OCI-LY1 (cell line): ENCODE results near the gene RALGDS.

Experiments
- H2AFZ ChIP-seq: fragments of 200-600 bp; sonication (generic), shearing (Covaris generic); 2 replicates; pipeline ENCODE4 v1.6.0; 2014; ENCODE audit warnings: antibody characterized with exemption, mild to moderate bottlenecking, low read length
- H3F3A ChIP-seq: fragments of 200-600 bp; sonication (generic), shearing (Covaris generic); 2 replicates; pipeline ENCODE4 v1.6.0; 2014; ENCODE audit warnings: mild to moderate bottlenecking, antibody characterized with exemption, low read length, moderate library complexity; ENCODE audit not compliant: insufficient read depth
- H3K27ac ChIP-seq: fragments of 200-600 bp; sonication (generic); 2 replicates; pipeline ENCODE4 v1.5.1; 2014; ENCODE audit warnings: low read length, mixed run types, mild to moderate bottlenecking, low read depth; ENCODE audit not compliant: poor library complexity, severe bottlenecking
- H3K27me3 ChIP-seq: fragments of 200-600 bp; sonication (generic); 2 replicates; pipeline ENCODE4 v1.6.0; 2014; ENCODE audit warnings: antibody characterized with exemption, mild to moderate bottlenecking, low read length, moderate library complexity; ENCODE audit not compliant: insufficient read depth
- H3K36me3 ChIP-seq: fragments of 200-600 bp; sonication (generic); 2 replicates; pipeline ENCODE4 v1.6.1; 2014; ENCODE audit warnings: mild to moderate bottlenecking, antibody characterized with exemption, low read length, moderate library complexity, mixed read lengths; ENCODE audit not compliant: insufficient read depth
- H3K4me1 ChIP-seq: fragments of 200-600 bp; sonication (generic); 2 replicates; pipeline ENCODE4 v1.5.1; 2014; ENCODE audit warnings: mild to moderate bottlenecking, low read length, moderate library complexity; ENCODE audit not compliant: insufficient read depth, severe bottlenecking
- H3K4me2 ChIP-seq: fragments of 200-600 bp; sonication (generic), shearing (Covaris generic); 2 replicates; pipeline ENCODE4 v1.6.1; 2014; ENCODE audit warnings: low read length
- H3K4me3 ChIP-seq: fragments of 200-600 bp; sonication (generic); 2 replicates; pipeline ENCODE4 v1.5.1; 2014; ENCODE audit warnings: low read length, low read depth, mild to moderate bottlenecking, mixed read lengths; ENCODE audit not compliant: poor library complexity, severe bottlenecking
- H3K79me2 ChIP-seq: fragments of 200-600 bp; shearing (Covaris generic); 2 replicates; pipeline ENCODE4 v1.6.1; 2016; ENCODE audit warnings: mixed run types, low read length, mixed read lengths; ENCODE audit not compliant: insufficient read depth
- H3K9ac ChIP-seq: fragments of 200-600 bp; sonication (generic), shearing (Covaris generic); 2 replicates; pipeline ENCODE4 v1.6.1; 2014; ENCODE audit warnings: mild to moderate bottlenecking, low read length, mixed read lengths
- H3K9me2 ChIP-seq: fragments of 200-600 bp; sonication (generic), shearing (Covaris generic); 2 replicates; pipeline ENCODE4 v1.6.1; 2014; ENCODE audit warnings: low read depth, mild to moderate bottlenecking, low read length, mixed read lengths
- H3K9me3 ChIP-seq: fragments of 200-600 bp; shearing (Covaris generic); 2 replicates; pipeline ENCODE4 v1.6.1; 2014; ENCODE audit warnings: low read length, mixed read lengths
- H4K20me1 ChIP-seq: fragments of 200-600 bp; sonication (generic), shearing (Covaris generic); 2 replicates; pipeline ENCODE4 v1.6.0; 2016; ENCODE audit warnings: mild to moderate bottlenecking, low read length; ENCODE audit not compliant: insufficient read depth
- CTCF ChIP-seq: fragments of 200-600 bp; sonication (generic), shearing (Covaris generic); IDR thresholded peaks from 2 replicates; pipeline ENCODE4 v1.5.1; 2017; ENCODE audit warnings: mild to moderate bottlenecking, antibody characterized with exemption, low read length, moderate library complexity, mixed read lengths
- EZH2 ChIP-seq: fragments of 200-600 bp; sonication (generic), shearing (Covaris generic); IDR thresholded peaks from 2 replicates; pipeline ENCODE4 v1.8.0; 2017; ENCODE audit warnings: borderline replicate concordance, mixed run types, mild to moderate bottlenecking, antibody characterized with exemption, low read length, moderate library complexity, mixed read lengths

Gene RALGDS

GRCh38 chr9:133118568-133118967, 2.5 kb downstream of the RALGDS start:
- Histone ChIP-seq H3K36me3 (no peaks in the 10 kb centered on the region), H3K9me3 (no peaks in the 10 kb centered on the region), H4K20me1 (no peaks in the 10 kb centered on the region), H3F3A (no peaks in the 10 kb centered on the region), H3K9me2 (no peaks in the 10 kb centered on the region), H3K9ac (no peak overlapping the region), H3K27me3 (no peaks in the 10 kb centered on the region), H3K27ac (no peak overlapping the region), H2AFZ (no peak overlapping the region), H3K4me1 (peaks cover 15% of the 10 kb centered on the region), H3K79me2 (no peaks in the 10 kb centered on the region), H3K4me2 (no peak overlapping the region), H3K4me3 (no peak overlapping the region)
- TF ChIP-seq CTCF (no peak), EZH2 (no peak)

GRCh38 chr9:133118179-133118520, 2.9 kb downstream of the RALGDS start:
- Histone ChIP-seq H4K20me1 (no peaks in the 10 kb centered on the region), H3K4me2 (no peak overlapping the region), H3K9me3 (no peaks in the 10 kb centered on the region), H3F3A (no peaks in the 10 kb centered on the region), H2AFZ (no peak overlapping the region), H3K4me3 (no peak overlapping the region), H3K27me3 (no peaks in the 10 kb centered on the region), H3K27ac (no peak overlapping the region), H3K4me1 (peaks cover 15% of the 10 kb centered on the region), H3K36me3 (no peaks in the 10 kb centered on the region), H3K9me2 (no peaks in the 10 kb centered on the region), H3K79me2 (no peaks in the 10 kb centered on the region), H3K9ac (no peak overlapping the region)
- TF ChIP-seq EZH2 (no peak), CTCF (no peak)

GRCh38 chr9:133117271-133118178, 3.5 kb downstream of the RALGDS start:
- Histone ChIP-seq H3K4me3 (no peak overlapping the region), H3K79me2 (no peaks in the 10 kb centered on the region), H3K4me1 (peaks cover 15% of the 10 kb centered on the region), H4K20me1 (no peaks in the 10 kb centered on the region), H3K36me3 (no peaks in the 10 kb centered on the region), H3K9me3 (no peaks in the 10 kb centered on the region), H3K27ac (no peak overlapping the region), H3K9ac (no peak overlapping the region), H3F3A (no peaks in the 10 kb centered on the region), H2AFZ (no peak overlapping the region), H3K27me3 (no peaks in the 10 kb centered on the region), H3K9me2 (no peaks in the 10 kb centered on the region), H3K4me2 (no peak overlapping the region)
- TF ChIP-seq CTCF, result no peak
- no peak for TF ChIP-seq EZH2
